Activated T-cell treated with anti-CD3 and anti-CD28 coated beads, Interleukin-2, amount 50 U/mL, for 24 hours (primary cell): ENCODE measurements around the gene PLEK.
"Not testable (repeated sequence)": the region's sequence is repeated elsewhere in the genome, so short reads cannot be mapped to it uniquely, and the experiment has no call there.

Source experiments
- DNase-seq: peaks from one replicate; pipeline ENCODE4 v3.0.0-alpha.2; 2020
- H3K27ac Mint-ChIP-seq: 2 replicates; pipeline ENCODE4 v1.8.0; 2020; ENCODE audit warnings: mild to moderate bottlenecking, mixed read lengths
- H3K27me3 Mint-ChIP-seq: 2 replicates; pipeline ENCODE4 v1.8.0; 2020; ENCODE audit warnings: mixed read lengths
- H3K36me3 Mint-ChIP-seq: 2 replicates; pipeline ENCODE4 v1.8.0; 2020; ENCODE audit warnings: low read depth, mixed read lengths
- H3K4me1 Mint-ChIP-seq: 2 replicates; pipeline ENCODE4 v1.8.0; 2020; ENCODE audit warnings: low read depth, mixed read lengths
- H3K4me3 Mint-ChIP-seq: 2 replicates; pipeline ENCODE4 v1.8.0; 2020; ENCODE audit warnings: mild to moderate bottlenecking, moderate library complexity, mixed read lengths
- H3K9me3 Mint-ChIP-seq: 2 replicates; pipeline ENCODE4 v1.8.0; 2020; ENCODE audit warnings: mixed read lengths

PLEK gene

GRCh38 chr2:68441994-68442322 lies 76.9 kb downstream of the PLEK start:
- Mint-ChIP-seq H3K36me3 (no peaks in the 10 kb centered on the region), H3K27me3 (no peaks in the 10 kb centered on the region), H3K4me1 (peaks cover 15% of the 10 kb centered on the region), H3K4me3 (no peak overlapping the region), H3K9me3 (no peaks in the 10 kb centered on the region), H3K27ac (no peak overlapping the region)
- DNase-seq = no peak

- not testable (repeated sequence) for DNase-seq, H3K9me3 Mint-ChIP-seq, H3K27me3 Mint-ChIP-seq, H3K4me3 Mint-ChIP-seq, H3K36me3 Mint-ChIP-seq, H3K27ac Mint-ChIP-seq, H3K4me1 Mint-ChIP-seq
Observed at GRCh38 chr2:68446425-68446824, 81.3 kb downstream of the PLEK start.
